ENCODE data around the gene GABARAPL1.

Gene GABARAPL1

DNA sequence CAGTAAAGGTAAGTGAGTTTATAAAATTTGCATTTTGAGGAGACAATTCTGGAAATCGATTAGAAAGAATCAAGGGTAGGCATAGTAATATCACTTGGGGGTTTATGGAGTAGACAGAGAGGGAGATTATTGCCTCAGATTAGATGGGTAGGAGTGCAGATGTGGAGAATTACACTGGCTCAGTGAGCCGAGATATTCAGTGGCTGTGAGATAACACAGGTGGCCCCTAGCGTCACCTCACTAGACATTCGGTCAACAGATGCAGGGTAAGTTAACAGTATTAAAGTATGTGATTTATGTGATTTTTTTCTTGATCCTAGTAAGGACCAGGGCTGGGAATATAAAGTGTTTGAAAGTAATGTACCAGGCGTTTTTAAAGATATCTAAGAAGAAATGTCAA lies 55.4 kb downstream of the GABARAPL1 start:
- Histone ChIP-seq H3K79me2 (ENCODE audit: insufficient read depth, low read length) (no peaks in the 10 kb centered on the region), H2AFZ (ENCODE audit: low read length) (0 out of 2 replicates have a peak overlapping the region, but pooled peaks have one; percentile 1), H3K27me3 (ENCODE audit: insufficient read depth, low read length) (no peaks in the 10 kb centered on the region), H3K36me3 (ENCODE audit: insufficient read depth, low read length) (no peaks in the 10 kb centered on the region), H3K27ac (ENCODE audit: low read depth, low read length, poor library complexity, severe bottlenecking) (peak overlapping the region; percentile 49), H3K9me3 (ENCODE audit: low read length) (peaks cover 5% of the 10 kb centered on the region; the same call in 1 of the 2 replicates), H3K4me3 (ENCODE audit: low read depth, low read length, poor library complexity, severe bottlenecking) (no peak overlapping the region), H3F3A (ENCODE audit: insufficient read depth, low read length) (peaks cover 3% of the 10 kb centered on the region; the same call in 1 of the 2 replicates), H3K9me2 (ENCODE audit: low read depth, low read length) (no peaks in the 10 kb centered on the region), H3K9ac (ENCODE audit: low read length) (no peak overlapping the region; the same call in 1 of the 2 replicates), H3K4me1 (ENCODE audit: insufficient read depth, low read length, severe bottlenecking) (peaks cover 18% of the 10 kb centered on the region), H3K4me2 (ENCODE audit: low read length) (peak overlapping the region; percentile 8; the same call in 1 of the 2 replicates), H4K20me1 (ENCODE audit: insufficient read depth, low read length) (no peaks in the 10 kb centered on the region)
- TF ChIP-seq, protein P1, sequence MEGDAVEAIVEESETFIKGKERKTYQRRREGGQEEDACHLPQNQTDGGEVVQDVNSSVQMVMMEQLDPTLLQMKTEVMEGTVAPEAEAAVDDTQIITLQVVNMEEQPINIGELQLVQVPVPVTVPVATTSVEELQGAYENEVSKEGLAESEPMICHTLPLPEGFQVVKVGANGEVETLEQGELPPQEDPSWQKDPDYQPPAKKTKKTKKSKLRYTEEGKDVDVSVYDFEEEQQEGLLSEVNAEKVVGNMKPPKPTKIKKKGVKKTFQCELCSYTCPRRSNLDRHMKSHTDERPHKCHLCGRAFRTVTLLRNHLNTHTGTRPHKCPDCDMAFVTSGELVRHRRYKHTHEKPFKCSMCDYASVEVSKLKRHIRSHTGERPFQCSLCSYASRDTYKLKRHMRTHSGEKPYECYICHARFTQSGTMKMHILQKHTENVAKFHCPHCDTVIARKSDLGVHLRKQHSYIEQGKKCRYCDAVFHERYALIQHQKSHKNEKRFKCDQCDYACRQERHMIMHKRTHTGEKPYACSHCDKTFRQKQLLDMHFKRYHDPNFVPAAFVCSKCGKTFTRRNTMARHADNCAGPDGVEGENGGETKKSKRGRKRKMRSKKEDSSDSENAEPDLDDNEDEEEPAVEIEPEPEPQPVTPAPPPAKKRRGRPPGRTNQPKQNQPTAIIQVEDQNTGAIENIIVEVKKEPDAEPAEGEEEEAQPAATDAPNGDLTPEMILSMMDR (IDR thresholded peaks at IDR 0.05; ENCODE audit: low read length) = no peak; the same call in 1 of the 2 replicates
- TF ChIP-seq EZH2 (IDR thresholded peaks at IDR 0.05; ENCODE audit: borderline replicate concordance, low read length) = no peak

DNA sequence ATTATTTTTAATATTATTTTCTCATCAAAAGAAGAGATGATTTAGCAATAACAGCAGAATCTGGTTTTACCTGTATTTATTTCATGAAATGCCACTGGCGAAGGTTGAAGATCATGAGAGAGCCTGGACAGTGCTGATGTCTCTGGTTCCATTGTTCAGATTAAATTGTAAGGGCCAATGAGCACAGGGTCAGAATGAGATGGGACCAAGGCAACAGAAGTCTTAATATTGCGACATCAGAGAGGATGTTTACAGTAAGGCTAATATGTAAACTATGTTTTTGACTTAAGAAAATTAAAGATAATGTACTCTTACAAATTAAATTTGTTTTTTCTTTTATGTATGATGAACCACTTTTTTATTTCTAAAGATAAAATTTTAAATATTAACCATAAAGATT lies 59.8 kb downstream of the GABARAPL1 start:
- H3K9me2 ChIP-seq (ENCODE audit: low read depth, low read length) = no peaks in the 10 kb centered on the region
- H2AFZ ChIP-seq (ENCODE audit: low read length) = no peak overlapping the region
- no peaks in the 10 kb centered on the region for H4K20me1 ChIP-seq (ENCODE audit: insufficient read depth, low read length)
- peaks cover 5% of the 10 kb centered on the region; the same call in 1 of the 2 replicates for H3K9me3 ChIP-seq (ENCODE audit: low read length)
- no peak overlapping the region for H3K9ac ChIP-seq (ENCODE audit: low read length)
- peaks cover 5% of the 10 kb centered on the region; the same call in 1 of the 2 replicates for H3F3A ChIP-seq (ENCODE audit: insufficient read depth, low read length)
- peaks cover 23% of the 10 kb centered on the region for H3K4me1 ChIP-seq (ENCODE audit: insufficient read depth, low read length, severe bottlenecking)
- H3K79me2 ChIP-seq (ENCODE audit: insufficient read depth, low read length) = no peaks in the 10 kb centered on the region
- no peak for TF ChIP-seq EZH2 (IDR thresholded peaks at IDR 0.05; ENCODE audit: borderline replicate concordance, low read length)
- TF ChIP-seq, protein P1 (IDR thresholded peaks at IDR 0.05; ENCODE audit: low read length) = no peak
- H3K4me3 ChIP-seq (ENCODE audit: low read depth, low read length, poor library complexity, severe bottlenecking) = no peak overlapping the region
- H3K27ac ChIP-seq (ENCODE audit: low read depth, low read length, poor library complexity, severe bottlenecking) = no peak overlapping the region
- H3K27me3 ChIP-seq (ENCODE audit: insufficient read depth, low read length) = no peaks in the 10 kb centered on the region
- peaks cover 3% of the 10 kb centered on the region; the same call in 1 of the 2 replicates for H3K36me3 ChIP-seq (ENCODE audit: insufficient read depth, low read length)
- no peak overlapping the region for H3K4me2 ChIP-seq (ENCODE audit: low read length)

All from OCI-LY1 (cell line).